Retinal pigment epithelial cell (primary cell): ENCODE results near the gene GMCL1.
"Not testable (repeated sequence)": the region's sequence is repeated elsewhere in the genome, so short reads cannot be mapped to it uniquely, and the experiment has no call there.

Source experiments
- DNase-seq: peaks from one replicate; pipeline ENCODE4 v3.0.0-alpha.2; 2010; ENCODE audit warnings: low read depth
- H3K4me3 ChIP-seq: 2 replicates; pipeline ENCODE4 v1.5.1; 2011; ENCODE audit warnings: mild to moderate bottlenecking, low read length, control low read depth, moderate library complexity
- CTCF ChIP-seq: conservative IDR thresholded peaks from 2 replicates; pipeline ENCODE4 v1.5.1; 2011; ENCODE audit warnings: low read depth, low read length, control low read depth, inconsistent platforms

Gene GMCL1

GRCh38 chr2:69827796-69828540, 1.5 kb upstream of the GMCL1 start:
- no peak for DNase-seq
- TF ChIP-seq CTCF = no peak

GRCh38 chr2:69828938-69829255, 563 bp upstream of the GMCL1 start:
- TF ChIP-seq CTCF = no peak
- no peak for DNase-seq
- peak overlapping the region; percentile 83 for H3K4me3 ChIP-seq

More at GRCh38 chr2:69827796-69828540, 1.5 kb upstream of the GMCL1 start:
- H3K4me3 ChIP-seq = no peak overlapping the region

GRCh38 chr2:69830045-69830905, 815 bp downstream of the GMCL1 start:
- no peak for DNase-seq
- peak overlapping the region; percentile 83 for H3K4me3 ChIP-seq
- TF ChIP-seq CTCF = no peak

DNA sequence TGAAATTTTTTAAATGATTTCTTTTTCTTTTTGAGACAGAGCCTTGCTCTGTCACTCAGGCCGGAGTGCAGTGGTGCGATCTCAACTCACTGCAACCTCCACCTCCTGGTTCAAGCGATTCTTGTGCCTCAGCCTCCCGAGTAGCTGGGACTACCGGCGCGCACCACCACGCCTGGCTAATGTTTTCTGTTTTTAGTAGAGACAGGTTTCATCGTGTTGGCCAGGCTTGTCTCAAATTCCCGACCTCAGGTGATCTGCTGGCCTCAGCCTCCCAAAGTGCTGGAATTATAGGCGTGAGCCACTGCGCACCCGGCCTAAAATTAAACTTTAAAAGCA, 1.4 kb downstream of the GMCL1 start:
- peak overlapping the region; percentile 83 for H3K4me3 ChIP-seq
- DNase-seq = not testable (repeated sequence)

GRCh38 chr2:69831354-69831905, 2.0 kb downstream of the GMCL1 start:
- no peak for TF ChIP-seq CTCF
- no peak overlapping the region for H3K4me3 ChIP-seq
- DNase-seq = no peak

GRCh38 chr2:69833752-69834151, 4.3 kb downstream of the GMCL1 start:
- no peak for TF ChIP-seq CTCF
- H3K4me3 ChIP-seq = no peak overlapping the region

DNA sequence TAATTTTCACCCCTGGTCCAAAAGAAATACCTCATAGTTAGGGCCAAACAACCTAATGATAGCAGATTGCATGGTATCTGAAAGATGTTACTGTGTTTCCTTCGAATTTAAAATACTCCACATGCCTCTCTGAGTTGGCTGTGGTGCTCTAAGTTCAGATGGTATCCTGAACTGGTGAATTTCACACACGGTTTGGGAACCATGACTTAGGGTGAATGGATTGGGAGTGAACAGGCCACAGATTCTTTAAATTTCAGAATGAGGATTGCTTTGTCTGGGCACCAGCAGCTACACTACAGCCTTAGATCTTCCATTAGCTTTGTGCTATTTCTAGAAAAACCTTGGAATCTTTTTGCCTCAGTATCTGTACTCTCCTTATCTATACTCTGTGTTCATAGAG, 6.2 kb downstream of the GMCL1 start:
- no peak for DNase-seq
- H3K4me3 ChIP-seq = no peak overlapping the region
- TF ChIP-seq CTCF = no peak

More at GRCh38 chr2:69833752-69834151, 4.3 kb downstream of the GMCL1 start:
- no peak for DNase-seq
